ENCODE data around the gene DNASE1L3.
"Not testable (repeated sequence)": the region's sequence is repeated elsewhere in the genome, so short reads cannot be mapped to it uniquely, and the experiment has no call there.

Gene DNASE1L3

GRCh38 chr3:58251631-58252035 is 40.9 kb upstream of the DNASE1L3 start:
- DNase-seq (ENCODE audit: low read depth, low spot score): no peak
- ChIA-PET CTCF (interaction anchor here (1.0 to 2.6 kb wide), 5 partner anchors 9 to 74 kb away, joined by 3 to 14 read pairs (median 5); partner anchors contain the start of genes HTD2 and RPP14), POLR2A (no interaction called here)
- H3K4me3 ChIP-seq (ENCODE audit: low read depth, low read length): no peak overlapping the region
- TF ChIP-seq CTCF (IDR thresholded peaks at IDR 0.05; ENCODE audit: insufficient read depth, low read length, missing control alignments): no peak

GRCh38 chr3:58250093-58250707 is 39.4 kb upstream of the DNASE1L3 start:
- H3K4me3 ChIP-seq (ENCODE audit: low read depth, low read length): no peak overlapping the region
- no peak for DNase-seq (ENCODE audit: low read depth, low spot score)
- CTCF ChIA-PET: interaction anchor here (0.9 to 2.6 kb wide), 9 partner anchors 8 to 72 kb away, joined by 3 to 14 read pairs (median 5); partner anchors contain the start of genes HTD2 and RPP14
- TF ChIP-seq CTCF (IDR thresholded peaks at IDR 0.05; ENCODE audit: insufficient read depth, low read length, missing control alignments): no peak
- POLR2A ChIA-PET: no interaction called here

- no peak for TF ChIP-seq CTCF (IDR thresholded peaks at IDR 0.05; ENCODE audit: insufficient read depth, low read length, missing control alignments)
- no peak overlapping the region for H3K4me3 ChIP-seq (ENCODE audit: low read depth, low read length)
- ChIA-PET CTCF (interaction anchor here (0.7 to 2.6 kb wide), 9 partner anchors 8 to 72 kb away, joined by 3 to 14 read pairs (median 5); no protein-coding TSS in a partner anchor), POLR2A (no interaction called here)
- DNase-seq (ENCODE audit: low read depth, low spot score): no peak
These were observed 38.8 kb upstream of the DNASE1L3 start for GRCh38 chr3:58249358-58250092.

GRCh38 chr3:58246148-58247047 is 35.6 kb upstream of the DNASE1L3 start:
- TF ChIP-seq CTCF (IDR thresholded peaks at IDR 0.05; ENCODE audit: insufficient read depth, low read length, missing control alignments): no peak
- no peak overlapping the region for H3K4me3 ChIP-seq (ENCODE audit: low read depth, low read length)
- DNase-seq (ENCODE audit: low read depth, low spot score): no peak
- ChIA-PET POLR2A (no interaction called here), CTCF (interaction anchor here (0.7 kb wide), 1 partner anchor 9 kb away, joined by 3 read pairs; no protein-coding TSS in a partner anchor)

GRCh38 chr3:58243976-58244585 is 33.3 kb upstream of the DNASE1L3 start:
- no peak for TF ChIP-seq CTCF (IDR thresholded peaks at IDR 0.05; ENCODE audit: insufficient read depth, low read length, missing control alignments)
- CTCF ChIA-PET: interaction anchor here (0.7 to 1.5 kb wide), 2 partner anchors 27 to 62 kb away, joined by 4 to 6 read pairs; partner anchors contain the start of gene RPP14
- H3K4me3 ChIP-seq (ENCODE audit: low read depth, low read length): no peak overlapping the region
- DNase-seq (ENCODE audit: low read depth, low spot score): no peak
- POLR2A ChIA-PET: no interaction called here

- CTCF ChIA-PET: interaction anchor here (0.9 to 1.6 kb wide), 3 partner anchors 13 to 57 kb away, joined by 4 to 6 read pairs (median 5); no protein-coding TSS in a partner anchor
- DNase-seq (ENCODE audit: low read depth, low spot score); POLR2A ChIA-PET; H3K4me3 ChIP-seq (ENCODE audit: low read depth, low read length): not testable (repeated sequence)
These were observed 32.1 kb upstream of the DNASE1L3 start for GRCh38 chr3:58242860-58243259.

Measured in AG04449 (cell line).